GM13977 (cell line): ENCODE measurements around the gene ZEB2.

ENCODE experiments used
- DNase-seq: peaks from one replicate; pipeline ENCODE4 v3.0.0; 2012; ENCODE audit warnings: low spot score
- CTCF ChIP-seq: IDR thresholded peaks from 2 replicates; pipeline ENCODE4 v1.5.1; 2012; ENCODE audit warnings: mild to moderate bottlenecking, control low read depth; ENCODE audit not compliant: insufficient read depth; ENCODE audit errors: extremely low read depth, missing control alignments
- in situ Hi-C: fragments of 300-500 bp; cut with MboI; formaldehyde crosslinking; loops from one replicate; pipeline ENCODE4 v1.12.0; 2022; ENCODE audit warnings: low sequenced_read_pairs, low pct_unique_long_range_greater_than_20kb, mixed read lengths, inconsistent platforms; ENCODE audit not compliant: unreplicated experiment

Gene ZEB2

GRCh38 chr2:144431392-144431783 lies 88.5 kb downstream of the ZEB2 start:
- in situ Hi-C loops = no loop called here
- no peak for TF ChIP-seq CTCF
- DNase-seq = no peak

GRCh38 chr2:144430722-144431391 lies 89.1 kb downstream of the ZEB2 start:
- peak; percentile 35 for DNase-seq
- no peak for TF ChIP-seq CTCF
- in situ Hi-C loops = no loop called here

GRCh38 chr2:144429396-144430112 lies 90.4 kb downstream of the ZEB2 start:
- in situ Hi-C loops = no loop called here
- DNase-seq = no peak
- TF ChIP-seq CTCF = no peak

- in situ Hi-C loops = no loop called here
- DNase-seq = no peak
- TF ChIP-seq CTCF = no peak
Observed at GRCh38 chr2:144426981-144427479, 92.9 kb downstream of the ZEB2 start.

GRCh38 chr2:144426355-144426754 lies 93.6 kb downstream of the ZEB2 start:
- in situ Hi-C loops = no loop called here
- no peak for DNase-seq
- no peak for TF ChIP-seq CTCF

- DNase-seq = no peak
- no peak for TF ChIP-seq CTCF
- in situ Hi-C loops = no loop called here
Observed at GRCh38 chr2:144424559-144425240, 95.2 kb downstream of the ZEB2 start.
